Keratinocyte (primary cell): ENCODE measurements around the gene ANGPTL2. TPM values are rescaled to one million over a fixed set of nuclear protein-coding genes. Genes with fewer than 3 reads are reported as not detected.

ENCODE experiments used
- DNase-seq: peaks from one replicate; pipeline ENCODE4 v3.0.0-alpha.2; 2011; ENCODE audit warnings: low read depth, missing footprints, low spot score
- FAIRE-seq: peaks from 2 replicates; lab custom pipeline; 2011; peaks lifted over from hg19 to GRCh38; lab: Jason Lieb, UNC
- H2AFZ ChIP-seq: 2 replicates; pipeline ENCODE4 v1.6.0; 2012; ENCODE audit warnings: low read length, control low read depth, inconsistent platforms; ENCODE audit not compliant: control insufficient read depth
- H3K27ac ChIP-seq: 2 replicates; pipeline ENCODE4 v1.5.1; 2011; ENCODE audit warnings: low read length; ENCODE audit not compliant: control insufficient read depth, insufficient read depth
- H3K27me3 ChIP-seq: 3 replicates; pipeline ENCODE4 v1.6.0; 2011; ENCODE audit warnings: low read length; ENCODE audit not compliant: control insufficient read depth, insufficient read depth; ENCODE audit errors: extremely low read depth
- H3K36me3 ChIP-seq, 2 experiments: 2 replicates in 1 of 2; 3 replicates in 1 of 2; pipeline ENCODE4 v1.5.1; 2011; ENCODE audit warnings: low read length in 2 of 2, mild to moderate bottlenecking in 1 of 2; ENCODE audit not compliant: control insufficient read depth in 2 of 2, insufficient read depth in 2 of 2; ENCODE audit errors: extremely low read depth in 1 of 2
- H3K4me1 ChIP-seq: 3 replicates; pipeline ENCODE4 v1.5.1; 2011; ENCODE audit warnings: low read length; ENCODE audit not compliant: control insufficient read depth, insufficient read depth; ENCODE audit errors: extremely low read depth
- H3K4me2 ChIP-seq: 3 replicates; pipeline ENCODE4 v1.6.0; 2011; ENCODE audit warnings: low read depth, low read length; ENCODE audit not compliant: control insufficient read depth, insufficient read depth; ENCODE audit errors: extremely low read depth
- H3K4me3 ChIP-seq, 3 experiments: fragments of 200-600 bp in 1 of 3; sonication (generic) in 1 of 3; 2 replicates in 2 of 3; 3 replicates in 1 of 3; pipeline ENCODE4 v1.5.1; 2011 to 2016; ENCODE audit warnings: low read length in 3 of 3, mild to moderate bottlenecking in 3 of 3, control low read depth in 2 of 3, inconsistent platforms in 1 of 3, low read depth in 1 of 3, mixed read lengths in 1 of 3, mixed run types in 1 of 3, moderate library complexity in 1 of 3; ENCODE audit not compliant: control insufficient read depth in 2 of 3, insufficient read depth in 2 of 3; ENCODE audit errors: extremely low read depth in 1 of 3
- H3K79me2 ChIP-seq: 2 replicates; pipeline ENCODE4 v1.6.0; 2012; ENCODE audit warnings: low read length; ENCODE audit not compliant: control insufficient read depth, insufficient read depth
- H3K9ac ChIP-seq: 3 replicates; pipeline ENCODE4 v1.6.0; 2011; ENCODE audit warnings: low read length; ENCODE audit not compliant: control insufficient read depth, insufficient read depth; ENCODE audit errors: extremely low read depth
- H3K9me1 ChIP-seq: 3 replicates; pipeline ENCODE4 v1.6.0; 2011; ENCODE audit warnings: low read length; ENCODE audit not compliant: control insufficient read depth, insufficient read depth; ENCODE audit errors: extremely low read depth
- H3K9me3 ChIP-seq: 2 replicates; pipeline ENCODE4 v1.5.1; 2012; ENCODE audit warnings: low read depth, low read length; ENCODE audit not compliant: control insufficient read depth
- H4K20me1 ChIP-seq: 3 replicates; pipeline ENCODE4 v1.6.0; 2011; ENCODE audit warnings: low read length; ENCODE audit not compliant: control insufficient read depth, insufficient read depth; ENCODE audit errors: extremely low read depth
- CTCF ChIP-seq, 3 experiments: IDR thresholded peaks in 1 of 3; conservative IDR thresholded peaks in 1 of 3; optimal IDR thresholded peaks in 1 of 3; 2 replicates in 2 of 3; 3 replicates in 1 of 3; pipeline versions ENCODE3 to v1.5.1; 2011; ENCODE audit warnings: low read length in 3 of 3, mild to moderate bottlenecking in 3 of 3, moderate library complexity in 2 of 3, control low read depth in 1 of 3, inconsistent platforms in 1 of 3; ENCODE audit not compliant: insufficient read depth in 2 of 3; ENCODE audit errors: extremely low read depth in 1 of 3
- EZH2 ChIP-seq: IDR thresholded peaks from one replicate; pipeline ENCODE4 v1.6.1; 2012; ENCODE audit warnings: inconsistent platforms, mild to moderate bottlenecking, low read length, moderate library complexity
- dilution Hi-C: fragments of 300-500 bp; cut with MboI; formaldehyde crosslinking; loops from one replicate; pipeline ENCODE4 v1.7.0; 2020; ENCODE audit warnings: low sequenced_read_pairs; ENCODE audit not compliant: extremely low pct_ligation_motif_present
- polyA plus RNA-seq, 5 experiments: library from polyadenylated mRNA; depleted of rRNA in 3 of 5; stranded (reverse) in 3 of 5; stranded (forward) in 1 of 5; unstranded in 1 of 5; fragments of >200 nt; gene quantifications; 1 replicate in 1 of 5; 2 replicates in 3 of 5; 3 replicates in 1 of 5; pipeline versions ENCODE4 v1.2.1 to v1.2.3, GENCODE V29; 2011 to 2012; ENCODE audit warnings: missing spikeins in 2 of 5, low read depth in 1 of 5, low replicate concordance in 1 of 5

ANGPTL2 gene
- polyA plus RNA-seq, 1 donor (not counting 4 experiments of a cell fraction or from before 2014, with no cell fraction given): 0.18 TPM

GRCh38 chr9:127083138-127083980 lies 39.1 kb downstream of the ANGPTL2 start:
- Histone ChIP-seq H3K27ac (no peak overlapping the region), H3K79me2 (no peaks in the 10 kb centered on the region), H3K9me1 (no peaks in the 10 kb centered on the region), H3K9ac (no peak overlapping the region), H3K9me3 (no peaks in the 10 kb centered on the region), H3K4me2 (no peak overlapping the region), H3K27me3 (no peaks in the 10 kb centered on the region), H2AFZ (no peak overlapping the region), H3K4me3 (no peak overlapping the region), H4K20me1 (no peaks in the 10 kb centered on the region), H3K4me1 (no peaks in the 10 kb centered on the region), H3K36me3 (no peaks in the 10 kb centered on the region)
- DNase-seq: no peak
- dilution Hi-C loops: no loop called here
- no peak for FAIRE-seq
- TF ChIP-seq CTCF (optimal IDR thresholded peaks at IDR 0.05 in 1 of 3, IDR thresholded peaks at IDR 0.05 in 1 of 3, conservative IDR thresholded peaks at IDR 0.05 in 1 of 3; ENCODE audit: extremely low read depth in 1 of 3, insufficient read depth in 2 of 3, low read length in 3 of 3): no peak
- no peak for TF ChIP-seq EZH2

GRCh38 chr9:127081250-127082185 lies 40.9 kb downstream of the ANGPTL2 start:
- no peak overlapping the region for H3K27ac ChIP-seq
- no peaks in the 10 kb centered on the region for H3K4me1 ChIP-seq
- H3K4me2 ChIP-seq: no peak overlapping the region
- no peaks in the 10 kb centered on the region for H4K20me1 ChIP-seq
- TF ChIP-seq EZH2 (no peak), CTCF (optimal IDR thresholded peaks at IDR 0.05 in 1 of 3, IDR thresholded peaks at IDR 0.05 in 1 of 3, conservative IDR thresholded peaks at IDR 0.05 in 1 of 3; ENCODE audit: extremely low read depth in 1 of 3, insufficient read depth in 2 of 3, low read length in 3 of 3) (no peak)
- no peak overlapping the region for H3K4me3 ChIP-seq
- no peaks in the 10 kb centered on the region for H3K79me2 ChIP-seq
- dilution Hi-C loops: no loop called here
- H2AFZ ChIP-seq: no peak overlapping the region
- FAIRE-seq (no peak), DNase-seq (no peak)
- H3K9ac ChIP-seq: no peak overlapping the region
- H3K36me3 ChIP-seq: no peaks in the 10 kb centered on the region
- no peaks in the 10 kb centered on the region for H3K27me3 ChIP-seq
- no peaks in the 10 kb centered on the region for H3K9me1 ChIP-seq
- no peaks in the 10 kb centered on the region for H3K9me3 ChIP-seq
